22Rv1 (cell line): ENCODE results near the gene SPAG8.

Experiments used
- ZFX ChIP-seq: fragments of 450-650 bp; IDR thresholded peaks from 2 replicates; pipeline ENCODE4 v1.6.1; 2017; ENCODE audit warnings: antibody characterized with exemption, borderline replicate concordance
- TF ChIP-seq, protein P1 (sequence below): fragments of 450-650 bp; IDR thresholded peaks from 2 replicates; pipeline ENCODE4 v1.5.1; 2017; ENCODE audit warnings: mild to moderate bottlenecking

DNA sequence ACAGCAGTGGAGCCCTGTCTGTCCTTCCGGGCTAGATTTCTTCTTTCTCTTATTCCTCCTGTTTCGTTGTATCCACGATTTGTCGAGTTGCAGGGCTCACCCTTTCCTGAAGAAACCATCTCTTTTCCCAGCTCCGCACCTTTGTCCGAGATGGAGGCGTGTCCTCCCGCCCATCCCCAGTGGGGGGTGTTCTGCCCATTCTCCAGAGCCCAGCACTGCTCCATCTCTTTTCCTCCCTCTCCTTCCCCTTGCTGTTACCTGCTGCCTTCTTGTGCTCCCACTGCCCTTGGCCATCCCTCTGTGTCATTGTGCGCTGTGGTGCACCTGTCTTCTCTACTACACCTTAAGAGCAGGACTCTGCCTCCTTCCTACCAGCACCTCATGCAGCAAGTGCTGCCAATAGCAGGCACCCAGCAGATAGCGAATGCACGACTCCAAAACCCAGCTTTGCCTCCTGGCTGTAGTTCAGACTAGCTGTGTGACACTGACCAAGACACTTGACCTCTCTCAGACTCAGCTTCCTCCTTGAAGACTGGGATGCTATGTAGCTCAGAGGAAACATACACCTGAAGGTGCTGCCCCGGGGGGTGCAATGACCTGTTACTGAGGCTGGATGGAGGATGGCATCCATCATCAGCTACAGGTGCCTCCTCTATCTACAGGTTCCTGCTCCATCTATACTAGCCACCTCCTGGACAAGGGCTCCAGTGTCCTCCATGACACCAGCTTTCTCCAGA lies 49.3 kb upstream of the SPAG8 start:
- TF ChIP-seq, protein P1, sequence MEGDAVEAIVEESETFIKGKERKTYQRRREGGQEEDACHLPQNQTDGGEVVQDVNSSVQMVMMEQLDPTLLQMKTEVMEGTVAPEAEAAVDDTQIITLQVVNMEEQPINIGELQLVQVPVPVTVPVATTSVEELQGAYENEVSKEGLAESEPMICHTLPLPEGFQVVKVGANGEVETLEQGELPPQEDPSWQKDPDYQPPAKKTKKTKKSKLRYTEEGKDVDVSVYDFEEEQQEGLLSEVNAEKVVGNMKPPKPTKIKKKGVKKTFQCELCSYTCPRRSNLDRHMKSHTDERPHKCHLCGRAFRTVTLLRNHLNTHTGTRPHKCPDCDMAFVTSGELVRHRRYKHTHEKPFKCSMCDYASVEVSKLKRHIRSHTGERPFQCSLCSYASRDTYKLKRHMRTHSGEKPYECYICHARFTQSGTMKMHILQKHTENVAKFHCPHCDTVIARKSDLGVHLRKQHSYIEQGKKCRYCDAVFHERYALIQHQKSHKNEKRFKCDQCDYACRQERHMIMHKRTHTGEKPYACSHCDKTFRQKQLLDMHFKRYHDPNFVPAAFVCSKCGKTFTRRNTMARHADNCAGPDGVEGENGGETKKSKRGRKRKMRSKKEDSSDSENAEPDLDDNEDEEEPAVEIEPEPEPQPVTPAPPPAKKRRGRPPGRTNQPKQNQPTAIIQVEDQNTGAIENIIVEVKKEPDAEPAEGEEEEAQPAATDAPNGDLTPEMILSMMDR, result no peak
- TF ChIP-seq ZFX, result no peak
